Transverse colon (tissue), 4 donors: ENCODE measurements around the gene MARVELD3.

ENCODE experiments used
- EP300 ChIP-seq: sonication (generic); formaldehyde crosslinking; IDR thresholded peaks from one replicate; pipeline ENCODE4 v1.6.1; 2017; ENCODE audit warnings: antibody characterized with exemption, low read depth
- POLR2A ChIP-seq: fragments of 450-650 bp; IDR thresholded peaks from one replicate; pipeline ENCODE4 v1.6.1; 2016; ENCODE audit warnings: antibody characterized with exemption, mild to moderate bottlenecking, moderate library complexity
- POLR2AphosphoS5 ChIP-seq, 3 donors: sonication (generic); formaldehyde crosslinking; IDR thresholded peaks; one replicate each; pipeline ENCODE4 v1.6.1; 2016; ENCODE audit warnings: antibody characterized with exemption in 3 of 3
- TF ChIP-seq, protein P1 (sequence below), 5 experiments: fragments of 200-600 bp in 3 of 5; fragments of 450-650 bp in 2 of 5; sonication (generic) in 3 of 5; IDR thresholded peaks; 1 replicate in 2 of 5; 2 replicates in 3 of 5; pipeline ENCODE4 v1.5.1; 2016 to 2017; ENCODE audit warnings: antibody characterized with exemption in 5 of 5, inconsistent platforms in 3 of 5, mild to moderate bottlenecking in 2 of 5, moderate library complexity in 1 of 5

DNA sequence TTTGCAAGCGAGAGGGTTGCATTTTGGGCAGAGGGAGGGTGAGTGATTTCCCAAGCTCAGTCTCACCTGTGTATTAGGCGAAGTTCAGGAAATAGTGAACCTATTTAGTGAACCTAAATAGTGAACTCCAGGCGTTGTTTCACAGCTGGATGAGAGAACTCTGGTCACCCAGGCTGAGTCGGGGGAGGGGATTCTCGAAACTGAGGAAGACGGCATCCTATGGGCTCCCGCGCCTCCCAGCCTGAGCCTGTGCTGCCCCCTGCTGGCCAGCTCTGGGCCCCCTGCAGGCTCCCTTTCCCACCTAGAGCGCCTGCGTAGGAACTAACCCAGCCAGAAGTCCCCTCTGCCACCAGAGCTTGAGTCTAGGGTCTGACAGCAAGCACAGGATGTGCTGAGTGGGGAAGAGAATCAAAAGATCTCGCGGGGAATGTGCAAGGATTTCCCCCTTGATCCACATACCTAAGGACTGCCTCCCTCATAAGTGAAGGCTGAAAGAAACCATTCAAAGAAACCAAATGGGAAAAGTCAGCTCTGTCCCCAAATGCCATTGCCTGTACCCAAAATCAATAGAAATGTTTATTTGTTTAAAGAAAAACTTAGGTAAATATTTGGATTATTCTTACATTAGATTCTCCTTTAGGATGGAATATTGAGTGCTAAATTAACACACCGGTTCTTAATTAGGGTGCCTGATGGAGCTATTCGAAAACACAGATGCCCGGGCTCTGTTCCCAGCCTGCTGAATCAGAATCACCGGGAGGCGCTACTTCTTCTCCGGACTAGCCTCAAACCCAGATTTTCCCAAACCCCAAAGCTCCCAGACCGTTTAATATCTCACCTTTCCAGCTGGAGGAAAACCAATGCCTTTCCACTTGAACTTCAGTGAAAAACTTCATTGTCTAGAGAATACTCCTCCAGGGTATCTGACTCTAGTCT lies 14.8 kb upstream of the MARVELD3 start:
- TF ChIP-seq POLR2A (no peak), POLR2AphosphoS5 (IDR thresholded peaks at IDR 0.05) (no peak), EP300 (no peak)
- TF ChIP-seq, protein P1, sequence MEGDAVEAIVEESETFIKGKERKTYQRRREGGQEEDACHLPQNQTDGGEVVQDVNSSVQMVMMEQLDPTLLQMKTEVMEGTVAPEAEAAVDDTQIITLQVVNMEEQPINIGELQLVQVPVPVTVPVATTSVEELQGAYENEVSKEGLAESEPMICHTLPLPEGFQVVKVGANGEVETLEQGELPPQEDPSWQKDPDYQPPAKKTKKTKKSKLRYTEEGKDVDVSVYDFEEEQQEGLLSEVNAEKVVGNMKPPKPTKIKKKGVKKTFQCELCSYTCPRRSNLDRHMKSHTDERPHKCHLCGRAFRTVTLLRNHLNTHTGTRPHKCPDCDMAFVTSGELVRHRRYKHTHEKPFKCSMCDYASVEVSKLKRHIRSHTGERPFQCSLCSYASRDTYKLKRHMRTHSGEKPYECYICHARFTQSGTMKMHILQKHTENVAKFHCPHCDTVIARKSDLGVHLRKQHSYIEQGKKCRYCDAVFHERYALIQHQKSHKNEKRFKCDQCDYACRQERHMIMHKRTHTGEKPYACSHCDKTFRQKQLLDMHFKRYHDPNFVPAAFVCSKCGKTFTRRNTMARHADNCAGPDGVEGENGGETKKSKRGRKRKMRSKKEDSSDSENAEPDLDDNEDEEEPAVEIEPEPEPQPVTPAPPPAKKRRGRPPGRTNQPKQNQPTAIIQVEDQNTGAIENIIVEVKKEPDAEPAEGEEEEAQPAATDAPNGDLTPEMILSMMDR (IDR thresholded peaks at IDR 0.05), result peak; percentile 77 to 92 (median 87)
